Activated effector memory CD4-positive, alpha-beta T cell treated with Interleukin-2 at 50 U/mL for 16 hours (primary cell): ENCODE results near the gene UBN2.
"Not testable (repeated sequence)": the region's sequence is repeated elsewhere in the genome, so short reads cannot be mapped to it uniquely, and the experiment has no call there.

Experiments used
- DNase-seq: peaks from one replicate; pipeline ENCODE4 v3.0.0-alpha.2; 2020

UBN2 gene

GRCh38 chr7:139230774-139231512 lies at the start of gene UBN2:
TSS of gene UBN2 (plus strand) at chr7:139231237. CDS start at chr7:139231485, 248 bp downstream.
- peak; percentile 80 for DNase-seq

GRCh38 chr7:139181404-139181803 lies 49.6 kb upstream of the UBN2 start:
- DNase-seq = no peak

- no peak for DNase-seq
Observed at GRCh38 chr7:139182363-139182762, 48.7 kb upstream of the UBN2 start.

GRCh38 chr7:139183251-139183650 lies 47.8 kb upstream of the UBN2 start:
- DNase-seq = no peak

GRCh38 chr7:139183878-139184338 lies 47.1 kb upstream of the UBN2 start:
- no peak for DNase-seq

GRCh38 chr7:139186146-139186545 lies 44.9 kb upstream of the UBN2 start:
- no peak for DNase-seq

GRCh38 chr7:139189357-139189756 lies 41.7 kb upstream of the UBN2 start:
- no peak for DNase-seq

- no peak for DNase-seq
Observed at GRCh38 chr7:139192014-139192706, 38.9 kb upstream of the UBN2 start.

- no peak for DNase-seq
Observed at GRCh38 chr7:139200382-139200781, 30.7 kb upstream of the UBN2 start.

- no peak for DNase-seq
Observed at GRCh38 chr7:139203992-139204391, 27.0 kb upstream of the UBN2 start.

GRCh38 chr7:139205843-139206242 lies 25.2 kb upstream of the UBN2 start:
- DNase-seq = no peak

GRCh38 chr7:139212133-139212532 lies 18.9 kb upstream of the UBN2 start:
- no peak for DNase-seq

- DNase-seq = not testable (repeated sequence)
Observed at GRCh38 chr7:139213489-139213888, 17.5 kb upstream of the UBN2 start.

GRCh38 chr7:139218173-139218572 lies 12.9 kb upstream of the UBN2 start:
- no peak for DNase-seq

GRCh38 chr7:139224219-139224618 lies 6.8 kb upstream of the UBN2 start:
- DNase-seq = no peak

GRCh38 chr7:139224836-139225235 lies 6.2 kb upstream of the UBN2 start:
- DNase-seq = not testable (repeated sequence)

- DNase-seq = not testable (repeated sequence)
Observed at GRCh38 chr7:139225286-139226157, 5.5 kb upstream of the UBN2 start.

- DNase-seq = not testable (repeated sequence)
Observed at GRCh38 chr7:139226158-139226515, 4.9 kb upstream of the UBN2 start.

GRCh38 chr7:139226988-139227488 lies 4.0 kb upstream of the UBN2 start:
- DNase-seq = not testable (repeated sequence)

GRCh38 chr7:139230023-139230422 lies 1.0 kb upstream of the UBN2 start:
- DNase-seq = no peak

GRCh38 chr7:139230484-139230773 lies 608 bp upstream of the UBN2 start:
- peak; percentile 0 for DNase-seq

- peak; percentile 8 for DNase-seq
Observed at GRCh38 chr7:139231513-139232376, 708 bp downstream of the UBN2 start.

- DNase-seq = no peak
Observed at GRCh38 chr7:139232377-139232717, 1.3 kb downstream of the UBN2 start.
